Caco-2 (cell line): Measurements from ENCODE around the gene ADCY9. TPM values are rescaled to one million over a fixed set of nuclear protein-coding genes. Genes with fewer than 3 reads are reported as not detected.

Experiments
- BruUV-seq: library from RNA; stranded (reverse); fragments of 400-500 nt; replicated peaks from 2 replicates; lab custom pipeline; 2021; lab: Mats Ljungman, UMichigan
- CTCF ChIA-PET: fragments of 300-600 bp; sonication (Branson Sonifier 250); formaldehyde crosslinking; loops from one replicate; lab custom pipeline; 2022; ENCODE audit warnings: antibody characterized with exemption; lab: Charles Lee
- POLR2A ChIA-PET: fragments of 300-600 bp; sonication (Branson Sonifier 250); formaldehyde crosslinking; loops from one replicate; lab custom pipeline; 2022; ENCODE audit warnings: antibody characterized with exemption; lab: Charles Lee
- DNase-seq, 2 experiments: peaks; one replicate each; pipeline versions ENCODE4 v3.0.0 to v3.0.0-alpha.2; 2020 to 2022
- H3K27me3 ChIP-seq: replicated peaks from 2 replicates; pipeline ENCODE4 v1.6.0; 2011; ENCODE audit warnings: low read length; ENCODE audit not compliant: control insufficient read depth, insufficient read depth
- H3K36me3 ChIP-seq: 2 replicates; pipeline ENCODE4 v1.5.1; 2011; ENCODE audit warnings: low read length; ENCODE audit not compliant: control insufficient read depth, insufficient read depth
- H3K4me1 ChIP-seq: fragments of 250-450 bp; sonication (Bioruptor Pico); 2 replicates; pipeline ENCODE4 v1.5.1; 2020; ENCODE audit warnings: mild to moderate bottlenecking
- H3K4me3 ChIP-seq: 2 replicates; pipeline ENCODE4 v1.5.1; 2011; ENCODE audit warnings: low read depth, mild to moderate bottlenecking, control low read depth, low read length
- H3K9me3 ChIP-seq: fragments of 250-450 bp; sonication (Bioruptor Pico); 2 replicates; pipeline ENCODE4 v1.5.1; 2020; ENCODE audit warnings: mild to moderate bottlenecking, moderate library complexity
- H3K27ac Mint-ChIP-seq: one replicate; pipeline ENCODE4 v1.8.0; 2022; ENCODE audit warnings: mixed read lengths; ENCODE audit not compliant: unreplicated experiment
- H3K27me3 Mint-ChIP-seq: one replicate; pipeline ENCODE4 v1.8.0; 2022; ENCODE audit warnings: mixed read lengths; ENCODE audit not compliant: insufficient read depth, unreplicated experiment
- H3K36me3 Mint-ChIP-seq: one replicate; pipeline ENCODE4 v1.8.0; 2022; ENCODE audit warnings: mild to moderate bottlenecking, mixed read lengths; ENCODE audit not compliant: insufficient read depth, unreplicated experiment
- H3K4me1 Mint-ChIP-seq: one replicate; pipeline ENCODE4 v1.8.0; 2022; ENCODE audit warnings: low read depth, mixed read lengths; ENCODE audit not compliant: unreplicated experiment
- H3K4me3 Mint-ChIP-seq: one replicate; pipeline ENCODE4 v1.8.0; 2022; ENCODE audit warnings: mild to moderate bottlenecking, moderate library complexity, mixed read lengths; ENCODE audit not compliant: unreplicated experiment
- H3K9me3 Mint-ChIP-seq: one replicate; pipeline ENCODE4 v1.8.0; 2022; ENCODE audit warnings: mixed read lengths; ENCODE audit not compliant: unreplicated experiment
- intact Hi-C: fragments of 100-400 bp; cut with micrococcal nuclease; formaldehyde crosslinking; loops from one replicate; pipeline ENCODE4 v1.10.0; 2022; ENCODE audit not compliant: unreplicated experiment
- total RNA-seq: library from RNA; stranded (reverse); gene quantifications from 2 replicates; pipeline ENCODE4 v1.2.3, GENCODE V29; 2022
- TF ChIP-seq, protein P1 (sequence below), 2 experiments: fragments of 200-600 bp in 1 of 2; IDR thresholded peaks; 1 replicate in 1 of 2; 2 replicates in 1 of 2; pipeline versions ENCODE4 v1.5.1 to v1.8.0; 2011 to 2022; ENCODE audit warnings: antibody characterized with exemption in 1 of 2, control low read depth in 1 of 2, inconsistent platforms in 1 of 2, low read depth in 1 of 2, low read length in 1 of 2, mild to moderate bottlenecking in 1 of 2, moderate library complexity in 1 of 2; ENCODE audit not compliant: insufficient read depth in 1 of 2, severe bottlenecking in 1 of 2, unreplicated experiment in 1 of 2

The ADCY9 gene
- total RNA-seq, 1 experiment from 2014 or later: 11.5 TPM

DNA sequence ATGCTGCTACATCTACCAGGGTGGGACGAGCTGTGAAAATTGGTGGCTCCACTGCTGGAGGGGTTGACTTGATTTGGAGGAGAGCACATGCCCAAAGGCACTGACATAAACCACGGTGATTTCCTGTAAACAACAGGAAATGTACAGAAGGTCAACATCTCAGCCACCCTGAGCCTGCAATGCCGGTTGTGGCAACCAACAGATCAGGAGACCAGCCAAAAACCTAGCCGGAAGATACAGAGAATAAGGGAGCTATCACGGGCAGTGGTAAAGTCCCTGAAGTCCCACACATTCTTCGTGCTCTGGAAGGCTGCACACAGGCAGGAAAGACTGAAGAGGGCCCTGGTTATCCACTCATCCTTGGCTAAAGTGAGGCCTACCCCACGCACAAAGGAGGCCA lies 56.2 kb downstream of the ADCY9 start:
- no peak overlapping the region for H3K27ac Mint-ChIP-seq
- H3K27me3 ChIP-seq: no peaks in the 10 kb centered on the region
- H3K9me3 ChIP-seq: peaks cover 17% of the 10 kb centered on the region
- H3K4me1 Mint-ChIP-seq: no peaks in the 10 kb centered on the region
- peaks cover 33% of the 10 kb centered on the region for H3K9me3 Mint-ChIP-seq
- H3K4me1 ChIP-seq: no peaks in the 10 kb centered on the region
- H3K36me3 Mint-ChIP-seq: no peaks in the 10 kb centered on the region
- no peak for DNase-seq
- TF ChIP-seq, protein P1, sequence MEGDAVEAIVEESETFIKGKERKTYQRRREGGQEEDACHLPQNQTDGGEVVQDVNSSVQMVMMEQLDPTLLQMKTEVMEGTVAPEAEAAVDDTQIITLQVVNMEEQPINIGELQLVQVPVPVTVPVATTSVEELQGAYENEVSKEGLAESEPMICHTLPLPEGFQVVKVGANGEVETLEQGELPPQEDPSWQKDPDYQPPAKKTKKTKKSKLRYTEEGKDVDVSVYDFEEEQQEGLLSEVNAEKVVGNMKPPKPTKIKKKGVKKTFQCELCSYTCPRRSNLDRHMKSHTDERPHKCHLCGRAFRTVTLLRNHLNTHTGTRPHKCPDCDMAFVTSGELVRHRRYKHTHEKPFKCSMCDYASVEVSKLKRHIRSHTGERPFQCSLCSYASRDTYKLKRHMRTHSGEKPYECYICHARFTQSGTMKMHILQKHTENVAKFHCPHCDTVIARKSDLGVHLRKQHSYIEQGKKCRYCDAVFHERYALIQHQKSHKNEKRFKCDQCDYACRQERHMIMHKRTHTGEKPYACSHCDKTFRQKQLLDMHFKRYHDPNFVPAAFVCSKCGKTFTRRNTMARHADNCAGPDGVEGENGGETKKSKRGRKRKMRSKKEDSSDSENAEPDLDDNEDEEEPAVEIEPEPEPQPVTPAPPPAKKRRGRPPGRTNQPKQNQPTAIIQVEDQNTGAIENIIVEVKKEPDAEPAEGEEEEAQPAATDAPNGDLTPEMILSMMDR (IDR thresholded peaks at IDR 0.05; ENCODE audit: insufficient read depth in 1 of 2, low read depth in 1 of 2, low read length in 1 of 2, severe bottlenecking in 1 of 2, unreplicated experiment in 1 of 2): no peak
- H3K36me3 ChIP-seq: no peaks in the 10 kb centered on the region
- ChIA-PET POLR2A (no interaction called here), CTCF (no interaction called here)
- no peak overlapping the region for H3K4me3 ChIP-seq
- intact Hi-C loops: no loop called here
- no peak overlapping the region for H3K4me3 Mint-ChIP-seq
- no peaks in the 10 kb centered on the region for H3K27me3 Mint-ChIP-seq
- no TSS peak for BruUV-seq

DNA sequence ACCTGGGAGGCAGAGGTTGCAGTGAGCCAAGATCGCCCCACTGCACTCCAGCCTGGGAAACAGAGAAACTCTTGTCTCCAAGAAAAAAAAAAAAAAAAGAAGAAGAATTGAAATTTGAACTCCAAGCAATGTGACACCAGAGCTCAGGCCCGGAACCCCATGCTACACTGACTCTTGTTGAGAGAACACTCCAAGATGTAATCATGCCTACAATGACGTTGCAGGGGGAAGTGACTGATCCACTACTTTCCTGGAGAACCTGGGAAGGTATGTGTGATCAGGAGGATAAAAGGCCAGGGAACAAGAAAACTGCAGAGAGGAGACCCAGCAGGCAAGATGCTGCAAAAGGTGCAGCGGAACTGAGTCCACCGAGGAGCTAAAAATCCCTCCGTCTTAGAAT lies 57.9 kb downstream of the ADCY9 start:
- ChIA-PET POLR2A (no interaction called here), CTCF (no interaction called here)
- intact Hi-C loops: no loop called here
- Mint-ChIP-seq H3K9me3 (peaks cover 27% of the 10 kb centered on the region), H3K4me1 (peaks cover 4% of the 10 kb centered on the region), H3K4me3 (no peak overlapping the region), H3K36me3 (no peaks in the 10 kb centered on the region), H3K27me3 (no peaks in the 10 kb centered on the region), H3K27ac (no peak overlapping the region)
- Histone ChIP-seq H3K4me3 (no peak overlapping the region), H3K4me1 (no peaks in the 10 kb centered on the region), H3K27me3 (no peaks in the 10 kb centered on the region), H3K36me3 (no peaks in the 10 kb centered on the region), H3K9me3 (peaks cover 17% of the 10 kb centered on the region)
- no peak for DNase-seq
- TF ChIP-seq, protein P1 (IDR thresholded peaks at IDR 0.05; ENCODE audit: insufficient read depth in 1 of 2, low read depth in 1 of 2, low read length in 1 of 2, severe bottlenecking in 1 of 2, unreplicated experiment in 1 of 2): no peak
- BruUV-seq: no TSS peak

DNA sequence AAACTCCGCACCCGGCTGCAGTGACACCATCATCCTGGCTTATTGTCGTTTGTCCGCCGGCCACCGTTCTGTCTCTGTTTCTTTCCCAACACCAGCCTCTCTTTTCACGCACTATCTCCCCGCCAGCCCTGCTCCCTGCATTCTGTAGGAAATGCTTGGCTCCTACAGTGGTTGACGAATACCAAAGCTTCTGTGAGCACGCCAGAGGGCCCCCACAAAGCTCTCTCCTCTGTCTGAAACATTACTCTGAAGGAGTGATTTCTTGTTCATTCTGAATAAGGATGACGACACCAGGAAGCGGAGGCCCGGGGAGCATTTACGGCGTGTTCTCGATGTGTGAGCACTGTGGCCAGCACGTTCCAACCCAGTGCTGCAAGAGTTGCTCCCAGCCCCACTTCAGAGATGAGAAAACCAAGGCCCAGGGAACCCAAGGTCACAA lies 58.8 kb downstream of the ADCY9 start:
- no peaks in the 10 kb centered on the region for H3K36me3 ChIP-seq
- H3K27me3 Mint-ChIP-seq: no peaks in the 10 kb centered on the region
- H3K9me3 ChIP-seq: peaks cover 13% of the 10 kb centered on the region
- CTCF ChIA-PET: no interaction called here
- no peak overlapping the region for H3K4me3 ChIP-seq
- no peaks in the 10 kb centered on the region for H3K36me3 Mint-ChIP-seq
- 0 out of 2 replicates have a peak, but pooled peaks cover 4% of the 10 kb centered on the region for H3K4me1 ChIP-seq
- TF ChIP-seq, protein P1 (IDR thresholded peaks at IDR 0.05; ENCODE audit: insufficient read depth in 1 of 2, low read depth in 1 of 2, low read length in 1 of 2, severe bottlenecking in 1 of 2, unreplicated experiment in 1 of 2): no peak
- H3K27me3 ChIP-seq: no peaks in the 10 kb centered on the region
- DNase-seq: no peak
- peaks cover 4% of the 10 kb centered on the region for H3K4me1 Mint-ChIP-seq
- intact Hi-C loops: no loop called here
- POLR2A ChIA-PET: no interaction called here
- H3K27ac Mint-ChIP-seq: no peak overlapping the region
- no peak overlapping the region for H3K4me3 Mint-ChIP-seq
- no TSS peak for BruUV-seq
- peaks cover 18% of the 10 kb centered on the region for H3K9me3 Mint-ChIP-seq
